Esophagus squamous epithelium (tissue), 5 donors: Measurements from ENCODE around the gene STARD13. TPM values are rescaled to one million over a fixed set of nuclear protein-coding genes. Genes with fewer than 3 reads are reported as not detected.

ENCODE experiments used
- DNase-seq: peaks from one replicate; lab custom pipeline; 2025; lab: John Stamatoyannopoulos, UW
- H3K27ac ChIP-seq, 4 donors: fragments of 200-600 bp; sonication (generic); one replicate each; pipeline ENCODE4 v1.5.1; 2016 to 2019; ENCODE audit warnings: mild to moderate bottlenecking in 1 of 4
- H3K27me3 ChIP-seq, 4 donors: fragments of 200-600 bp; sonication (generic); 1 replicate in 3 of 4; 2 replicates in 1 of 4; pipeline versions ENCODE4 v1.5.1 to v1.6.0; 2017 to 2021; ENCODE audit warnings: antibody characterized with exemption in 1 of 4
- H3K36me3 ChIP-seq, 3 donors: fragments of 200-600 bp; sonication (generic); one replicate each; pipeline ENCODE4 v1.5.1; 2016 to 2019
- H3K4me1 ChIP-seq, 3 donors: fragments of 200-600 bp; sonication (generic); one replicate each; pipeline ENCODE4 v1.5.1; 2017 to 2019
- H3K4me3 ChIP-seq, 4 donors: fragments of 200-600 bp; sonication (generic); 1 replicate in 3 of 4; 2 replicates in 1 of 4; pipeline ENCODE4 v1.5.1; 2016 to 2019; ENCODE audit warnings: mild to moderate bottlenecking in 2 of 4, moderate library complexity in 1 of 4
- H3K9me3 ChIP-seq, 3 donors: fragments of 200-600 bp; sonication (generic); one replicate each; pipeline ENCODE4 v1.5.1; 2016 to 2019
- POLR2A ChIP-seq, 4 donors: fragments of 450-650 bp; IDR thresholded peaks; one replicate each; pipeline ENCODE4 v1.6.1; 2017; ENCODE audit warnings: antibody characterized with exemption in 4 of 4, mild to moderate bottlenecking in 4 of 4, moderate library complexity in 3 of 4
- WGBS, 2 donors: methylation state at CpG; one replicate each; pipeline ENCODE4 v1.1.5; 2018; 5-methylcytosine and 5-hydroxymethylcytosine counted together
- intact Hi-C: fragments of 100-400 bp; cut with DNase I; formaldehyde crosslinking; loops from one replicate; pipeline ENCODE4 v1.15.0; 2022
- total RNA-seq, 4 donors: library from RNA; depleted of rRNA; stranded (reverse); fragments of >200 nt; gene quantifications; one replicate each; pipeline ENCODE4 v1.1.0, GENCODE V29; 2016
- TF ChIP-seq, protein P1 (sequence below), 6 experiments: fragments of 450-650 bp in 4 of 6; fragments of 200-600 bp in 2 of 6; sonication (generic) in 2 of 6; IDR thresholded peaks; one replicate each; pipeline ENCODE4 v1.5.1; 2016 to 2019; ENCODE audit warnings: antibody characterized with exemption in 6 of 6, mild to moderate bottlenecking in 4 of 6, moderate library complexity in 4 of 6
- donor health status: DM: yes; HTN: yes; CAD: no.

STARD13 gene
- total RNA-seq, 4 donors from 2014 or later: 1.3 to 18.7 (median 4.4) TPM

DNA sequence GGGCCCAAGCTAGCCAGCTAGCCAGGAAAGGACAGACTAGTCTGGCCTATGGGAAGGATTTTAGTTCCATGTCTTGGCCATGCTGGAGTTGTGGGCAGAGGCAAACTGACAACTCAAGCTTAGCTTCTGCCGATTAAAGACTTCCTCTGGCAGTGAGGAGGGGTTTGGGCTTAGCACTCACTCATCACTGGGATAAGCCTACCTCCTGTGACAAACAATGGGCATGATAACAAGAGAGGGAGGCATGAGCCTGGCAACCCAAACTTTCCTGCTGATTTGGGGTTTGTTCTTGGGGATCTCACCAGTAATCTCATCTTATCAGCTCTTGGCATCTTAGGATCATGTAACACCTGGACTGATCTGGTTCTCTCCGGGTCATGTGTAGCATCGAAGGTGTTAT, 185.7 kb downstream of the STARD13 start:
- intact Hi-C loops: no loop called here
- TF ChIP-seq, protein P1, sequence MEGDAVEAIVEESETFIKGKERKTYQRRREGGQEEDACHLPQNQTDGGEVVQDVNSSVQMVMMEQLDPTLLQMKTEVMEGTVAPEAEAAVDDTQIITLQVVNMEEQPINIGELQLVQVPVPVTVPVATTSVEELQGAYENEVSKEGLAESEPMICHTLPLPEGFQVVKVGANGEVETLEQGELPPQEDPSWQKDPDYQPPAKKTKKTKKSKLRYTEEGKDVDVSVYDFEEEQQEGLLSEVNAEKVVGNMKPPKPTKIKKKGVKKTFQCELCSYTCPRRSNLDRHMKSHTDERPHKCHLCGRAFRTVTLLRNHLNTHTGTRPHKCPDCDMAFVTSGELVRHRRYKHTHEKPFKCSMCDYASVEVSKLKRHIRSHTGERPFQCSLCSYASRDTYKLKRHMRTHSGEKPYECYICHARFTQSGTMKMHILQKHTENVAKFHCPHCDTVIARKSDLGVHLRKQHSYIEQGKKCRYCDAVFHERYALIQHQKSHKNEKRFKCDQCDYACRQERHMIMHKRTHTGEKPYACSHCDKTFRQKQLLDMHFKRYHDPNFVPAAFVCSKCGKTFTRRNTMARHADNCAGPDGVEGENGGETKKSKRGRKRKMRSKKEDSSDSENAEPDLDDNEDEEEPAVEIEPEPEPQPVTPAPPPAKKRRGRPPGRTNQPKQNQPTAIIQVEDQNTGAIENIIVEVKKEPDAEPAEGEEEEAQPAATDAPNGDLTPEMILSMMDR (IDR thresholded peaks at IDR 0.05): no peak
- TF ChIP-seq POLR2A (IDR thresholded peaks at IDR 0.05): no peak

DNA sequence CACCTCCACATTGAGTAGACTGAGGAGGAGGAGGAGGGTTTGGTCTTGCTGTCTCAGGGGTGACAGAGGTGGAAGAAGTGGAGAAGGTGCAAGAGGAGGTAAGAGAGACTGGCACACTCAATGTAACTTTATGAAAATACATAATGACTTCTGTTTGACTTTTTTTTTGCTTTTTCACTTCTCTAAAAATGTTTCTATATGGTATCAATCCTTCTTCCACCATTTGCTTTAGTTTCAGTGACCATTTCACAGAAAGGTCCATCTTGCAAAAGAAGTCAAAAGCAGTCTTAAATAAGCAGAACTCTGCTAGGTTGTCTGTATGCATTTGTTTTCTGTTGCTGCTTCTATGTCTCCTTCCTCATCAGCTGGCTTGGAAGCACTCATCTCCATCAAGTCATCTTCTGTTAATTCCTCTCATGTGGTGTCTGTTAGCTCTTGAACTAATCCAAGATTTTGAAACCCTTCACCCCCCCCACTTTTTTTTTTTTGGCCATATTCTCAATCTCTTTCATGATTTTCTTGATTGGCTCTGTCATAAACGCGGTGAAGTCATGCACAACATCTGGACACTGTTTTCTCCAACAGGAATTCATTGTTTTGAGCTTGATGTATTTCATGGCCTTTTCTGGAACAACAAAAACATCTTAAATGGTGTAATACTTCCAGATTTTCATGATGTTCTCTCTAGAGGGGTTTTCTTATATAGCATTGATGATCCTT, 188.5 kb downstream of the STARD13 start:
- Histone ChIP-seq H3K27me3 (no peaks in the 10 kb centered on the region), H3K4me3 (no peak overlapping the region), H3K4me1 (no peaks in the 10 kb centered on the region), H3K9me3 (peaks cover 0 to 9% (median 9%) of the 10 kb centered on the region in 3 donors), H3K36me3 (no peaks in the 10 kb centered on the region), H3K27ac (no peak overlapping the region)
- no peak for DNase-seq
- WGBS, 2 donors: 90 to 93% methylated on average over 2 of the region's 2 CpGs
- TF ChIP-seq POLR2A (IDR thresholded peaks at IDR 0.05): no peak
- TF ChIP-seq, protein P1 (IDR thresholded peaks at IDR 0.05): no peak
- intact Hi-C loops: no loop called here

More for the DNA sequence above, 185.7 kb downstream of the STARD13 start:
- no peak for DNase-seq
- Histone ChIP-seq H3K4me3 (no peak overlapping the region), H3K9me3 (peaks cover 0 to 9% (median 9%) of the 10 kb centered on the region in 3 donors), H3K36me3 (peaks cover 0 to 4% (median 0%) of the 10 kb centered on the region in 3 donors), H3K27ac (no peak overlapping the region), H3K27me3 (no peaks in the 10 kb centered on the region), H3K4me1 (no peaks in the 10 kb centered on the region)
- WGBS, 2 donors: 65% methylated on average over 2 to 3 of the region's 3 CpGs

DNA sequence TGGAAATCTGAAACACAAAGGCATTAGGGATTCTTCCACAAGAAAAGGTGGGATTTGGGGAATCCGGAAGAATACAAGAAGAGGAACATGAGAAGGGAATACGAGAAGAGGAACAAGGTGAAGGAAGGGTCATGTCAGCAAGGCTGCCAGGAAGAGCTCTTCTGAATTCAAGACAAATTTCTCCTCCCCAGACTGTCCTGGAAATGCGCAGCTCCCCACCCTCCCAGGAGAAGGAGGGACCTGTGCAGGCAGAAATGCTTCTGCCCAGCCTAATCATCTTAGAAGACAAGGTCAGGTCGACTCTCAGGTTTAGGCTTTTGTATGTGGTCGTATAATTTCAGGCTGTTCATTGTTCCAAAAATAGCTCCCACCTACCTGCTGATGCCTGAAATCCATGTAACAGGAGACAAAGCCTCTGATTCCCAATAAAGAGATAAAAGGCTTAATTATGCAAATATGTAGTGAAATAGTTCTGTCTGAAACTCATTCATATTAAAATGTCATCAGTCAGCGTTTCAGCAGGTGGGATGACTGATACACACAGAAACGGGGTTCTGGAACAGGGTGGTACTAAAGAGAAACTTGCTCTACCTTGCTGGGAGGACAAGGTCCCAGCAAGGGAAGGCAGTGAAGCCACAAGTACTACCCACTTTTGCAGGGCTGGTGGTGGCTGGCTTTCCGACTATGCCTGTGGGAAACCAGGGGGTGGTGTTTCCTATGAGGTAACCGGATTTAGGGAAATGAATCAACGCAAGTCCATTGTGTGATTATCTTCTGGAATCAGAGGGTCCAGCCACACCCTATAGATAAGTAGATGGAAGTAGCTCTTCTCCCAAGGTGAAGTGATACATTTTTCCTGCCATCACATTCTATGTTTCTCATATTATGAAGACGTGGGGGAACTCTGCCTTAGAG, 193.2 kb downstream of the STARD13 start:
- Histone ChIP-seq H3K4me3 (no peak overlapping the region), H3K4me1 (no peaks in the 10 kb centered on the region), H3K9me3 (no peaks in the 10 kb centered on the region), H3K27me3 (no peaks in the 10 kb centered on the region), H3K27ac (no peak overlapping the region), H3K36me3 (no peaks in the 10 kb centered on the region)
- TF ChIP-seq POLR2A (IDR thresholded peaks at IDR 0.05): no peak
- TF ChIP-seq, protein P1 (IDR thresholded peaks at IDR 0.05): no peak
- intact Hi-C loops: no loop called here
- no peak for DNase-seq
- 74 to 78% methylated on average over 11 of the region's 11 CpGs for WGBS, 2 donors

DNA sequence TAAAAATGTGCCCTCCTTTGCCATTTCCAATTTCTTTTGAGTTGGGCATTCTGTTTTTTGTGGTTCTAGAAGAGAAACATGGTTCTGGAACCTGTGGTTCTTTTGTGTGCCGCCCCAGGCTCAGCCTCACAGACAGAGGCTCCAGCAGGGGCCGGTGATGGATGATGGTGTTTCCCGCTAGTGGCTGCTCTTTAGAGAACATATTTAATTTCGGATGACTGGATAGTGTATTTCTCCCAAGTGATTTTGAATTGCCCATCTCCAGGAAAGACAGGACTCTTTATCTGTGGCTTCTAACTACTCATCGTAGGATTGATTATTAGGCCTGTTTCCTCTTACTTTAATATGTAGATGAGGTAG, 194.2 kb downstream of the STARD13 start:
- TF ChIP-seq POLR2A (IDR thresholded peaks at IDR 0.05): no peak
- TF ChIP-seq, protein P1 (IDR thresholded peaks at IDR 0.05): no peak

More for the DNA sequence above, 194.2 kb downstream of the STARD13 start:
- no peaks in the 10 kb centered on the region for H3K9me3 ChIP-seq
- H3K4me3 ChIP-seq: no peak overlapping the region
- 96% methylated on average over 3 to 5 of the region's 5 CpGs for WGBS, 2 donors
- H3K27me3 ChIP-seq: no peaks in the 10 kb centered on the region
- DNase-seq: no peak
- H3K27ac ChIP-seq: no peak overlapping the region
- intact Hi-C loops: no loop called here
- H3K36me3 ChIP-seq: no peaks in the 10 kb centered on the region
- H3K4me1 ChIP-seq: no peaks in the 10 kb centered on the region
